ENCODE data around the gene IL25. TPM values are rescaled to one million over a fixed set of nuclear protein-coding genes. Genes with fewer than 3 reads are reported as not detected.
"Not testable (repeated sequence)": the region's sequence is repeated elsewhere in the genome, so short reads cannot be mapped to it uniquely, and the experiment has no call there.

IL25 gene
- total and polyA plus RNA-seq, 2 of the 8 experiments (the other 6 are each of a cell fraction or from before 2014, with no cell fraction given) = not detected

- H3K4me2 ChIP-seq (ENCODE audit: insufficient read depth in 1 of 2, low read depth in 2 of 2, low read length in 2 of 2); H3K23ac ChIP-seq (ENCODE audit: insufficient read length); H2AK5ac ChIP-seq (ENCODE audit: low read depth, low read length); H2BK15ac ChIP-seq (ENCODE audit: low read length); H3K14ac ChIP-seq (ENCODE audit: insufficient read length); H3K9ac ChIP-seq (replicated peaks in 1 of 4; ENCODE audit: extremely low read depth in 1 of 4, low read depth in 3 of 4, low read length in 3 of 4); H3K56ac ChIP-seq (replicated peaks; ENCODE audit: insufficient read length, low read depth, low read length); H2BK5ac ChIP-seq (ENCODE audit: low read depth, low read length); H2AFZ ChIP-seq (ENCODE audit: low read length); H3K27ac ChIP-seq (ENCODE audit: low read depth, low read length); H2BK12ac ChIP-seq (ENCODE audit: low read depth, low read length); H3K27me3 ChIP-seq (replicated peaks in 1 of 4; ENCODE audit: control insufficient read depth in 3 of 4, extremely low read depth in 1 of 4, insufficient read depth in 3 of 4, low read length in 3 of 4); H3K36me3 ChIP-seq (ENCODE audit: control insufficient read depth in 2 of 4, insufficient read depth in 4 of 4, low read length in 3 of 4); H3K79me1 ChIP-seq (ENCODE audit: low read depth, low read length); H4K91ac ChIP-seq (replicated peaks; ENCODE audit: insufficient read length, low read length); H3K18ac ChIP-seq (ENCODE audit: extremely low read depth, low read length); FAIRE-seq; H4K5ac ChIP-seq (ENCODE audit: insufficient read length, low read depth, low read length); H3K4me1 ChIP-seq (replicated peaks in 1 of 4; ENCODE audit: control insufficient read depth in 3 of 4, insufficient read depth in 4 of 4, low read length in 3 of 4); H3K4ac ChIP-seq (replicated peaks; ENCODE audit: insufficient read length, low read depth, low read length); H2BK120ac ChIP-seq (replicated peaks; ENCODE audit: low read depth, low read length); H4K8ac ChIP-seq (ENCODE audit: extremely low read depth, insufficient read depth, low read length); H3K23me2 ChIP-seq (ENCODE audit: low read depth, low read length); H4K20me1 ChIP-seq (replicated peaks in 1 of 2; ENCODE audit: control insufficient read depth in 1 of 2, insufficient read depth in 2 of 2, low read length in 2 of 2); DNase-seq (ENCODE audit: low read depth in 1 of 2, low spot score in 2 of 2); H3K9me3 ChIP-seq (ENCODE audit: insufficient read depth in 2 of 2, low read depth in 1 of 2, low read length in 1 of 2); H3K4me3 ChIP-seq (ENCODE audit: extremely low read depth in 1 of 4, insufficient read depth in 2 of 4, low read depth in 3 of 4, low read length in 4 of 4); H2BK20ac ChIP-seq (ENCODE audit: low read length); H3K79me2 ChIP-seq (ENCODE audit: control insufficient read depth in 1 of 2, insufficient read depth in 2 of 2, low read length in 2 of 2): not testable (repeated sequence)
- 91% methylated on average over 13 of the region's 17 CpGs; no CpG with 5 or more reads in 1 of the 2 experiments for WGBS, 2 experiments (ENCODE audit: extremely low coverage in 1 of 2, insufficient coverage in 1 of 2, insufficient read length in 1 of 2, insufficient replicate concordance in 2 of 2, low coverage in 1 of 2, low lambda C conversion rate in 2 of 2, missing lambda C conversion rate in 1 of 2)
- ChIA-PET CTCF (ENCODE audit: partially characterized antibody) (interaction anchor here (0.9 to 15.0 kb wide), 6 partner anchors 12 to 122 kb away, joined by 3 to 333 read pairs (median 4); partner anchors contain the start of genes EFS and SLC22A17), POLR2A (ENCODE audit: partially characterized antibody) (interaction anchor here (1.5 kb wide), 1 partner anchor 11 kb away, joined by 3 read pairs; no protein-coding TSS in a partner anchor)
These were observed 13.7 kb downstream of the IL25 start for GRCh38 chr14:23386266-23386657.

Measured in H1 (cell line).